Activated T-cell treated with anti-CD3 and anti-CD28 coated beads, Interleukin-2, amount 50 U/mL, for 72 hours (primary cell): ENCODE measurements around the gene SLC1A3. TPM values are rescaled to one million over a fixed set of nuclear protein-coding genes. Genes with fewer than 3 reads are reported as not detected.
A peak's percentile ranks its signal among the peaks of the same experiment; 100 is the strongest.
"Not testable (repeated sequence)": the region's sequence is repeated elsewhere in the genome, so short reads cannot be mapped to it uniquely, and the experiment has no call there.

Experiments
- ATAC-seq, 2 donors: fragments of 150-1000 bp; cut with Tn5 transposase; replicated peaks in 1 of 2; 2 replicates each; pipeline ENCODE4 v1.10.0; 2021; ENCODE audit warnings: moderate library complexity in 2 of 2, mild to moderate bottlenecking in 1 of 2
- DNase-seq, 2 donors: peaks; one replicate each; pipeline ENCODE4 v3.0.0; 2021 to 2022; ENCODE audit warnings: mixed read lengths in 1 of 2
- H3K27ac Mint-ChIP-seq: one replicate; pipeline ENCODE4 v1.8.0; 2022; ENCODE audit warnings: mild to moderate bottlenecking, moderate library complexity, mixed read lengths
- H3K27me3 Mint-ChIP-seq: one replicate; pipeline ENCODE4 v1.8.0; 2022; ENCODE audit warnings: low read depth, mixed read lengths
- H3K36me3 Mint-ChIP-seq, 2 donors: one replicate each; pipeline ENCODE4 v1.8.0; 2022; ENCODE audit warnings: mixed read lengths in 2 of 2, mild to moderate bottlenecking in 1 of 2; ENCODE audit not compliant: insufficient read depth in 2 of 2
- H3K4me1 Mint-ChIP-seq: one replicate; pipeline ENCODE4 v1.8.0; 2022; ENCODE audit warnings: low read depth, mixed read lengths
- H3K4me3 Mint-ChIP-seq, 2 donors: one replicate each; pipeline ENCODE4 v1.8.0; 2022; ENCODE audit warnings: mild to moderate bottlenecking in 2 of 2, mixed read lengths in 2 of 2, moderate library complexity in 2 of 2
- H3K9me3 Mint-ChIP-seq, 2 donors: one replicate each; pipeline ENCODE4 v1.8.0; 2022; ENCODE audit warnings: mixed read lengths in 2 of 2
- total RNA-seq, 2 donors: library from RNA; stranded (reverse); gene quantifications; one replicate each; pipeline ENCODE4 v1.2.3, GENCODE V29; 2022

The SLC1A3 gene
- total RNA-seq, 2 donors from 2014 or later = 0.62 to 1.5 TPM

GRCh38 chr5:36630201-36631145 is 24.1 kb downstream of the SLC1A3 start:
- Mint-ChIP-seq H3K9me3 (no peaks in the 10 kb centered on the region), H3K4me3 (no peak overlapping the region), H3K27me3 (peaks cover 34% of the 10 kb centered on the region), H3K4me1 (peaks cover 6% of the 10 kb centered on the region), H3K36me3 (no peaks in the 10 kb centered on the region), H3K27ac (no peak overlapping the region)
- no peak for DNase-seq
- no peak for ATAC-seq

- Mint-ChIP-seq H3K27ac (no peak overlapping the region), H3K36me3 (no peaks in the 10 kb centered on the region), H3K4me1 (peaks cover 6% of the 10 kb centered on the region), H3K4me3 (no peak overlapping the region), H3K9me3 (no peaks in the 10 kb centered on the region), H3K27me3 (peaks cover 34% of the 10 kb centered on the region)
- ATAC-seq (no peak), DNase-seq (no peak)
Observed at GRCh38 chr5:36631154-36631553, 24.7 kb downstream of the SLC1A3 start.

GRCh38 chr5:36631620-36632362 is 25.4 kb downstream of the SLC1A3 start:
- H3K9me3 Mint-ChIP-seq = no peaks in the 10 kb centered on the region
- DNase-seq (no peak), ATAC-seq (peak; percentile 43 to 66)
- H3K27me3 Mint-ChIP-seq = peaks cover 34% of the 10 kb centered on the region
- no peaks in the 10 kb centered on the region for H3K36me3 Mint-ChIP-seq
- no peak overlapping the region for H3K27ac Mint-ChIP-seq
- no peak overlapping the region for H3K4me3 Mint-ChIP-seq
- peaks cover 6% of the 10 kb centered on the region for H3K4me1 Mint-ChIP-seq

- Mint-ChIP-seq H3K4me1 (peaks cover 6% of the 10 kb centered on the region), H3K9me3 (no peaks in the 10 kb centered on the region), H3K36me3 (no peaks in the 10 kb centered on the region), H3K27me3 (peaks cover 34% of the 10 kb centered on the region), H3K4me3 (no peak overlapping the region), H3K27ac (no peak overlapping the region)
- DNase-seq (no peak), ATAC-seq (no peak)
Observed at GRCh38 chr5:36632363-36632664, 25.9 kb downstream of the SLC1A3 start.

GRCh38 chr5:36635721-36636390 is 29.4 kb downstream of the SLC1A3 start:
- Mint-ChIP-seq H3K4me1 (peaks cover 6% of the 10 kb centered on the region), H3K9me3 (no peaks in the 10 kb centered on the region), H3K27me3 (peaks cover 15% of the 10 kb centered on the region), H3K4me3 (no peak overlapping the region), H3K27ac (no peak overlapping the region), H3K36me3 (no peaks in the 10 kb centered on the region)
- no peak for ATAC-seq
- DNase-seq = no peak

- Mint-ChIP-seq H3K4me3 (no peak overlapping the region), H3K9me3 (no peaks in the 10 kb centered on the region), H3K27ac (no peak overlapping the region), H3K36me3 (no peaks in the 10 kb centered on the region), H3K4me1 (no peaks in the 10 kb centered on the region), H3K27me3 (peaks cover 16% of the 10 kb centered on the region)
- DNase-seq (no peak), ATAC-seq (no peak)
Observed at GRCh38 chr5:36637101-36637500, 30.7 kb downstream of the SLC1A3 start.

GRCh38 chr5:36637516-36637915 is 31.1 kb downstream of the SLC1A3 start:
- H3K4me1 Mint-ChIP-seq = no peaks in the 10 kb centered on the region
- ATAC-seq (no peak), DNase-seq (no peak)
- H3K27me3 Mint-ChIP-seq = peaks cover 12% of the 10 kb centered on the region
- H3K36me3 Mint-ChIP-seq = no peaks in the 10 kb centered on the region
- H3K27ac Mint-ChIP-seq = no peak overlapping the region
- no peak overlapping the region for H3K4me3 Mint-ChIP-seq
- no peaks in the 10 kb centered on the region for H3K9me3 Mint-ChIP-seq

GRCh38 chr5:36638056-36638455 is 31.6 kb downstream of the SLC1A3 start:
- Mint-ChIP-seq H3K4me3 (no peak overlapping the region), H3K4me1 (no peaks in the 10 kb centered on the region), H3K27ac (no peak overlapping the region), H3K9me3 (no peaks in the 10 kb centered on the region), H3K36me3 (no peaks in the 10 kb centered on the region), H3K27me3 (peaks cover 12% of the 10 kb centered on the region)
- DNase-seq (no peak), ATAC-seq (no peak)

- H3K27me3 Mint-ChIP-seq = peaks cover 17% of the 10 kb centered on the region
- H3K27ac Mint-ChIP-seq = no peak overlapping the region
- H3K36me3 Mint-ChIP-seq = no peaks in the 10 kb centered on the region
- no peaks in the 10 kb centered on the region for H3K9me3 Mint-ChIP-seq
- no peaks in the 10 kb centered on the region for H3K4me1 Mint-ChIP-seq
- DNase-seq = no peak
- ATAC-seq = no peak
- no peak overlapping the region for H3K4me3 Mint-ChIP-seq
Observed at GRCh38 chr5:36640949-36641348, 34.5 kb downstream of the SLC1A3 start.

- ATAC-seq = no peak
- DNase-seq = no peak
- peaks cover 18% of the 10 kb centered on the region for H3K27me3 Mint-ChIP-seq
- no peaks in the 10 kb centered on the region for H3K36me3 Mint-ChIP-seq
- no peaks in the 10 kb centered on the region for H3K9me3 Mint-ChIP-seq
- no peaks in the 10 kb centered on the region for H3K4me1 Mint-ChIP-seq
- H3K4me3 Mint-ChIP-seq = no peak overlapping the region
- no peak overlapping the region for H3K27ac Mint-ChIP-seq
Observed at GRCh38 chr5:36641431-36641830, 35.0 kb downstream of the SLC1A3 start.

- DNase-seq (no peak), ATAC-seq (no peak)
- Mint-ChIP-seq H3K36me3 (no peaks in the 10 kb centered on the region), H3K27me3 (peaks cover 22% of the 10 kb centered on the region), H3K4me1 (no peaks in the 10 kb centered on the region), H3K4me3 (no peak overlapping the region), H3K27ac (no peak overlapping the region), H3K9me3 (no peaks in the 10 kb centered on the region)
Observed at GRCh38 chr5:36642089-36642488, 35.7 kb downstream of the SLC1A3 start.

GRCh38 chr5:36643162-36643561 is 36.8 kb downstream of the SLC1A3 start:
- Mint-ChIP-seq H3K27ac (no peak overlapping the region), H3K4me3 (no peak overlapping the region), H3K9me3 (no peaks in the 10 kb centered on the region), H3K4me1 (no peaks in the 10 kb centered on the region), H3K27me3 (peaks cover 22% of the 10 kb centered on the region), H3K36me3 (no peaks in the 10 kb centered on the region)
- no peak for DNase-seq
- no peak for ATAC-seq

GRCh38 chr5:36643841-36644240 is 37.4 kb downstream of the SLC1A3 start:
- H3K9me3 Mint-ChIP-seq, H3K36me3 Mint-ChIP-seq, ATAC-seq, H3K4me1 Mint-ChIP-seq, H3K4me3 Mint-ChIP-seq, DNase-seq, H3K27ac Mint-ChIP-seq: not testable (repeated sequence)
- H3K27me3 Mint-ChIP-seq = peaks cover 22% of the 10 kb centered on the region
